GM18951 (cell line): ENCODE data around the gene INTS4.
"Not testable (repeated sequence)": the region's sequence is repeated elsewhere in the genome, so short reads cannot be mapped to it uniquely, and the experiment has no call there.

Experiments used
- POLR2A ChIP-seq: IDR thresholded peaks from 4 replicates; pipeline ENCODE4 v1.6.1; 2011; ENCODE audit warnings: mild to moderate bottlenecking; ENCODE audit not compliant: insufficient read length, insufficient read depth; ENCODE audit errors: extremely low read depth
- in situ Hi-C: fragments of 300-500 bp; cut with MboI; formaldehyde crosslinking; loops from one replicate; pipeline ENCODE4 v1.12.0; 2022; ENCODE audit warnings: low sequenced_read_pairs, mixed read lengths, inconsistent platforms; ENCODE audit not compliant: unreplicated experiment

INTS4 gene

GRCh38 chr11:77851503-77851902, 143.0 kb downstream of the INTS4 start:
- in situ Hi-C loops, result no loop called here
- no peak for TF ChIP-seq POLR2A

GRCh38 chr11:77843700-77844099, 150.8 kb downstream of the INTS4 start:
- in situ Hi-C loops, result not testable (repeated sequence)

- no peak for TF ChIP-seq POLR2A
- in situ Hi-C loops, result no loop called here
Measured at GRCh38 chr11:77842441-77843121, 151.9 kb downstream of the INTS4 start.

GRCh38 chr11:77833302-77833701, 161.2 kb downstream of the INTS4 start:
- TF ChIP-seq POLR2A, result no peak
- in situ Hi-C loops, result no loop called here

GRCh38 chr11:77828926-77829325, 165.5 kb downstream of the INTS4 start:
- in situ Hi-C loops, result no loop called here
- TF ChIP-seq POLR2A, result no peak
